Measurements from ENCODE around the gene MAPK8.

- TF ChIP-seq CREB1 (IDR thresholded peaks at IDR 0.05; ENCODE audit: low read depth) = no peak
- TF ChIP-seq USF1 (IDR thresholded peaks at IDR 0.05) = no peak
- TF ChIP-seq TAF1 (IDR thresholded peaks at IDR 0.05; ENCODE audit: low read depth) = no peak
- no peak for TF ChIP-seq TCF12 (IDR thresholded peaks at IDR 0.05; ENCODE audit: low read depth)
- TF ChIP-seq, protein P1, sequence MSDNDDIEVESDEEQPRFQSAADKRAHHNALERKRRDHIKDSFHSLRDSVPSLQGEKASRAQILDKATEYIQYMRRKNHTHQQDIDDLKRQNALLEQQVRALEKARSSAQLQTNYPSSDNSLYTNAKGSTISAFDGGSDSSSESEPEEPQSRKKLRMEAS (IDR thresholded peaks at IDR 0.05) = no peak
- TF ChIP-seq RAD21 (IDR thresholded peaks at IDR 0.05; ENCODE audit: low read depth) = no peak
- no peak for TF ChIP-seq EGR1 (IDR thresholded peaks at IDR 0.05)
- TF ChIP-seq EP300 (IDR thresholded peaks at IDR 0.05; ENCODE audit: borderline replicate concordance) = no peak
Observed at GRCh38 chr10:48465860-48466521, 159.5 kb downstream of the MAPK8 start.

All from Ishikawa (cell line).